HFFc6 (cell line): ENCODE measurements around the gene SLC1A4. TPM values are rescaled to one million over a fixed set of nuclear protein-coding genes. Genes with fewer than 3 reads are reported as not detected.

ENCODE experiments used
- DNase-seq: peaks from one replicate; pipeline ENCODE4 v3.0.0-alpha.2; 2018
- H3K27ac Mint-ChIP-seq: 2 replicates; pipeline ENCODE4 v1.8.0; 2020; ENCODE audit warnings: mild to moderate bottlenecking, mixed read lengths
- H3K27me3 Mint-ChIP-seq: 2 replicates; pipeline ENCODE4 v1.8.0; 2021; ENCODE audit warnings: mild to moderate bottlenecking, moderate library complexity, mixed read lengths; ENCODE audit not compliant: insufficient read depth
- H3K36me3 Mint-ChIP-seq: 2 replicates; pipeline ENCODE4 v1.8.0; 2021; ENCODE audit warnings: low read depth, mixed read lengths
- H3K4me1 Mint-ChIP-seq: 2 replicates; pipeline ENCODE4 v1.8.0; 2020; ENCODE audit warnings: low read depth, mixed read lengths
- H3K4me3 Mint-ChIP-seq: 2 replicates; pipeline ENCODE4 v1.8.0; 2020; ENCODE audit warnings: mild to moderate bottlenecking, moderate library complexity, mixed read lengths
- H3K9me3 Mint-ChIP-seq: 2 replicates; pipeline ENCODE4 v1.8.0; 2020; ENCODE audit warnings: mild to moderate bottlenecking, mixed read lengths
- total RNA-seq, 6 experiments: library from RNA; stranded (reverse); fragmentation: NEBNext Ultra II Directional; extraction: Animal tissue kit (Norgen Biotek cat#: 25700); gene quantifications; 2 replicates in 1 of 6; 3 replicates in 5 of 6; pipeline ENCODE4 v1.2.3, GENCODE V29; 2021
- TF ChIP-seq, protein P1 (sequence below): fragments of 200-600 bp; sonication (generic); IDR thresholded peaks from 2 replicates; pipeline ENCODE4 v1.5.0; 2021; ENCODE audit warnings: antibody characterized with exemption, mild to moderate bottlenecking

The SLC1A4 gene
- total RNA-seq, 6 experiments from 2014 or later, result 7.2 to 10.3 (median 9.0) TPM

DNA sequence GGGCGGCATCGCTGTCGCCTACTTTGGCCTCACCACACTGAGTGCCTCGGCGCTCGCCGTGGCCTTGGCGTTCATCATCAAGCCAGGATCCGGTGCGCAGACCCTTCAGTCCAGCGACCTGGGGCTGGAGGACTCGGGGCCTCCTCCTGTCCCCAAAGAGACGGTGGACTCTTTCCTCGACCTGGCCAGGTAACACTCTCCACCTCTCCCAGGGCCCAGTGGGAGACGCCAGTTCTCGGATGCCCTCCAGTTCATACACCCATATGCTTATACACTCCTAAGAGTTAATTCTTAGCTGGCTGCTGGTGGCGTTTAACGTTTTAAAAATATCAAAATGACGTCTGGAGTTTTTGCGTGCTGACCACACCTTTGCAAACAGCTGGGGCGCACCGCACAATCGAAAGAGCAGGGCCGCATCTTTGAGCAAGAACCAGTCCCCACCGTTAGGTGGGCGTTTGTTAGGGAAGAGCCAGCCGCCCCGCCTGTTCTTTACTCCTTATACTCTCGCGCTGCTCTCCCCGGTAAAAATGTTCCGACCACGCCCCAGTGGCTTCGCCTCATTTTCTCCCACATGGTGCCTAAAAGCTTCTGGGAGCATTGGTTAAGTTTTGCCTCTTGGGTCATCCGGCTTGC, 899 bp downstream of the SLC1A4 start:
- H3K27me3 Mint-ChIP-seq, result peaks cover 1% of the 10 kb centered on the region; the same call in 1 of the 2 replicates
- peaks cover 34% of the 10 kb centered on the region for H3K4me1 Mint-ChIP-seq
- no peaks in the 10 kb centered on the region for H3K9me3 Mint-ChIP-seq
- no peaks in the 10 kb centered on the region for H3K36me3 Mint-ChIP-seq
- H3K27ac Mint-ChIP-seq, result no peak overlapping the region
- H3K4me3 Mint-ChIP-seq, result peak overlapping the region; percentile 89
- DNase-seq, result no peak
- TF ChIP-seq, protein P1, sequence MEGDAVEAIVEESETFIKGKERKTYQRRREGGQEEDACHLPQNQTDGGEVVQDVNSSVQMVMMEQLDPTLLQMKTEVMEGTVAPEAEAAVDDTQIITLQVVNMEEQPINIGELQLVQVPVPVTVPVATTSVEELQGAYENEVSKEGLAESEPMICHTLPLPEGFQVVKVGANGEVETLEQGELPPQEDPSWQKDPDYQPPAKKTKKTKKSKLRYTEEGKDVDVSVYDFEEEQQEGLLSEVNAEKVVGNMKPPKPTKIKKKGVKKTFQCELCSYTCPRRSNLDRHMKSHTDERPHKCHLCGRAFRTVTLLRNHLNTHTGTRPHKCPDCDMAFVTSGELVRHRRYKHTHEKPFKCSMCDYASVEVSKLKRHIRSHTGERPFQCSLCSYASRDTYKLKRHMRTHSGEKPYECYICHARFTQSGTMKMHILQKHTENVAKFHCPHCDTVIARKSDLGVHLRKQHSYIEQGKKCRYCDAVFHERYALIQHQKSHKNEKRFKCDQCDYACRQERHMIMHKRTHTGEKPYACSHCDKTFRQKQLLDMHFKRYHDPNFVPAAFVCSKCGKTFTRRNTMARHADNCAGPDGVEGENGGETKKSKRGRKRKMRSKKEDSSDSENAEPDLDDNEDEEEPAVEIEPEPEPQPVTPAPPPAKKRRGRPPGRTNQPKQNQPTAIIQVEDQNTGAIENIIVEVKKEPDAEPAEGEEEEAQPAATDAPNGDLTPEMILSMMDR, result no peak

DNA sequence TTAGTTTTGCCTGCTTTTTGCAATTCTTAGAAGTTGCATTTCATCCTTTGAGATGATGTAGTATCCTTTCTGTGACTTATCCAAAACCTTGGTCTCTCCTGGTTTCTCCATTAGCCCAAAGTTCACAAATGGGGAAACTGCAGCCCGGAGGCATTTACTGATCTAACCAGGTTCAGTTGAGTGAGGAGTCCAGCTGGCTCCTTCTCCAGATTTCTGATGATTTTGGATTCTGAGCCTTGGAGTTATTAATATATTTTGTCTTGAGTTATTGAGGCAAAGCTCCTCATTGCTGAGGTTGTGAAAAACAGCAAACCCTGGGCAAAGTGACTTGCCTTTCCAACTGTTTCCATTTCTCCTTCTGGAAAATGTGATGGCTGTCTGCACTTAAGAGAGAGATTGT, 1.7 kb downstream of the SLC1A4 start:
- H3K27me3 Mint-ChIP-seq, result peaks cover 1% of the 10 kb centered on the region; the same call in 1 of the 2 replicates
- H3K4me3 Mint-ChIP-seq, result peak overlapping the region; percentile 89
- no peaks in the 10 kb centered on the region for H3K9me3 Mint-ChIP-seq
- no peak overlapping the region for H3K27ac Mint-ChIP-seq
- H3K36me3 Mint-ChIP-seq, result no peaks in the 10 kb centered on the region
- H3K4me1 Mint-ChIP-seq, result peaks cover 34% of the 10 kb centered on the region
- TF ChIP-seq, protein P1, result no peak
- no peak for DNase-seq

DNA sequence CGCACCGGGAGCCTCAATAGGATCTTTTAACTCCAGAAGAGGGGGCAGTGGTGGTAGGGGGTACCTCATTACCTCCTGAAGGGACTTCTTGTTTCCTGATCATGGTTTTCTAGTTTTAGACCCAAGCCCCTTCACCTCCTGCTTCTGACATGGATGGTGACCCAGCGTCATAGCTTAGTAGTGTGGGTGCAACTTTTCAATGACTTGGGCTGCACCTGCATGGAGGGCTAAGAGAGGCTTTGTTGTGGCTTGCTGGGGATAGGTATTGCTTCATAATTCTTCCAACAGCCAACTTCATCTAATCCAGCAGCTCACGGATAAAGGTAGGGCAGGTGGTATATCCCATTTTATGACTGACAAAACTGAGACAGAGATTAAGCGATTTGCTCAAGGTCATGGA, 3.0 kb downstream of the SLC1A4 start:
- Mint-ChIP-seq H3K27ac (no peak overlapping the region), H3K4me3 (no peak overlapping the region)

DNA sequence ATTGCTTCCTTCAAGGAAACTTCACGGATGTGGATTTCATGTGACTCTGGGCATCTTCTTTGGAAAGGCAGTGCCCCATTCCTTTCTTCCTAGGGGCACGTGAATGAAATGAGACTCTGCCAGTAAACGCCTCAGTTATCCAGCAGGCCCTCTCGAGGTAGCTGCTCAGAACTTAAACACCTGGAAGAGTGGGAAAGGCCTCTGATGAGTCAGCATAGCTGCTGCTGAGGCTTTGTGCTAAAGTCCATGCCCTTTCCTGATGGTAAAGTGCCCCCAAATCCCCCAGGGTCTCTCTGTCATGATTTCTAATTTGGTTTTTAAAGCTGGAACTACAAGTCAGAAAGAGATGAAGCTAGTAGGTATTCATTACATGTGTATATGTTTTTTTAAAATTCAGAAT, 3.8 kb downstream of the SLC1A4 start:
- peaks cover 19% of the 10 kb centered on the region for H3K4me1 Mint-ChIP-seq
- H3K4me3 Mint-ChIP-seq, result no peak overlapping the region
- H3K27ac Mint-ChIP-seq, result no peak overlapping the region
- no peaks in the 10 kb centered on the region for H3K36me3 Mint-ChIP-seq
- H3K9me3 Mint-ChIP-seq, result no peaks in the 10 kb centered on the region
- DNase-seq, result no peak
- TF ChIP-seq, protein P1, result no peak
- H3K27me3 Mint-ChIP-seq, result no peaks in the 10 kb centered on the region

More for the DNA sequence above, 3.0 kb downstream of the SLC1A4 start:
- H3K9me3 Mint-ChIP-seq, result no peaks in the 10 kb centered on the region
- DNase-seq, result no peak
- TF ChIP-seq, protein P1, result no peak
- H3K36me3 Mint-ChIP-seq, result no peaks in the 10 kb centered on the region
- H3K27me3 Mint-ChIP-seq, result no peaks in the 10 kb centered on the region
- H3K4me1 Mint-ChIP-seq, result peaks cover 27% of the 10 kb centered on the region

DNA sequence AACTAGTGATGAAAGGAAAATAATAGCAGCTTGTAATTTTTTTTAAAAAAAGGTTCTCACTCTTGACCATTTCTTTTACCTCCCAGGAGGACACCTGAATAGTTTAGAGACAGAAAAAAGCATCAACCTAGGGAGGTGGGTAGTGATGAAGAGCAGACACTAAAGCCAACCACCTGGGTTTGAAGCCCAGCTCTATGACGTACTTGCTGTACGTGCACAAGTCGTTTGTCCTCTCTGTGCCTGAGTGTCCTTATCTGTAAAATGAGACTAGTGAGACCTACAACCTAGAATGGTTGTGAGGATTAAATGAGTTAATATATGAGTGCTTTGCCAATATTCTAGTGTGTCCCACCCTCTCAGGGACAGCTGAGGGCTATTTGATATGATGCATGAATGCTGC, 5.8 kb downstream of the SLC1A4 start:
- no peaks in the 10 kb centered on the region for H3K36me3 Mint-ChIP-seq
- H3K4me3 Mint-ChIP-seq, result no peak overlapping the region
- no peak overlapping the region for H3K27ac Mint-ChIP-seq
- peaks cover 21% of the 10 kb centered on the region for H3K4me1 Mint-ChIP-seq
- no peak for DNase-seq
- no peaks in the 10 kb centered on the region; the same call in 1 of the 2 replicates for H3K27me3 Mint-ChIP-seq
- no peaks in the 10 kb centered on the region for H3K9me3 Mint-ChIP-seq
- TF ChIP-seq, protein P1, result no peak
